Hepatocyte (in vitro differentiated cells): ENCODE results near the gene BICDL2.

ENCODE experiments used
- CTCF ChIP-seq: fragments of 200-600 bp; sonication (generic); IDR thresholded peaks from 2 replicates; pipeline ENCODE4 v1.5.1; 2016; ENCODE audit warnings: antibody characterized with exemption, mild to moderate bottlenecking; ENCODE audit not compliant: poor library complexity
- EZH2 ChIP-seq: fragments of 200-600 bp; sonication (generic); IDR thresholded peaks from 2 replicates; pipeline ENCODE4 v1.6.1; 2016; ENCODE audit warnings: antibody characterized with exemption, mild to moderate bottlenecking, borderline replicate concordance
- EZH2phosphoT487 ChIP-seq: fragments of 200-600 bp; sonication (generic); IDR thresholded peaks from one replicate; pipeline ENCODE4 v1.6.1; 2018; ENCODE audit warnings: antibody characterized with exemption, mild to moderate bottlenecking, low read depth, moderate library complexity; ENCODE audit not compliant: unreplicated experiment, severe bottlenecking

DNA sequence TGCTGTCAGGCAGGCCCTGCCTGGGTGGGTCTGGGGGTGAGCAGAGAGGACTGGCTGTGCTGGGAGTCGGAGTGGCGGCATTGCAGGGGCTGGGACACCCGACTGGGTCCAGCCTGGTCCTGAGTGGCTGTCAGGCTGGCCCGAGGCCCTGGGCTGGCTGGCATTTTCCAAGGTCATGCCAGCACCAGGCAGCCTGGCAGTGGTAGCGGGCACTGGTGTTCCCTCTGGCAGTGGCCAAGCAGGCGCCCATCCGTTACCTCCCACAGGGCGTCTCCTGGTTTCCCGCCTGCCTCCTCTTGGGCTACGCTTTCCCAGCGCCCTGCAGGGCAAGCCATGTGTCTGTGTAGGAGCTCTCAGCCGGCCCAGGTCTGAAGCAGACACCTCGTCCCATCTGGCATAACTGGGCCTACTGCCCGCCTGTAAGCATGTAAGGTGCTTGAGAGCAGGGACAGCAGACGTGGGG is 50.8 kb downstream of the BICDL2 start:
- no peak for TF ChIP-seq CTCF
- TF ChIP-seq EZH2phosphoT487 = no peak
- no peak for TF ChIP-seq EZH2
